A549 (cell line): Measurements from ENCODE around the gene UBAC1. TPM values are rescaled to one million over a fixed set of nuclear protein-coding genes. Genes with fewer than 3 reads are reported as not detected.

Source experiments
- ATAC-seq, 2 experiments: fragments of 200-7000 bp in 1 of 2; fragments of >200 bp in 1 of 2; cut with Nextera tagmentation in 1 of 2; cut with Tn5 transposase in 1 of 2; 3 replicates each; pipeline versions ENCODE4 v1.8.0 to v1.9.1; 2018 to 2020; ENCODE audit warnings: mild to moderate bottlenecking in 1 of 2, moderate library complexity in 1 of 2
- CTCF ChIA-PET: fragments of 300-600 bp; sonication (Branson Sonifier 250); formaldehyde crosslinking; extraction: SDS; loops from one replicate; lab custom pipeline; 2021; ENCODE audit warnings: antibody characterized with exemption, inconsistent platforms; lab: Yijun Ruan, JAX
- POLR2A ChIA-PET: fragments of 350-600 bp; formaldehyde crosslinking; extraction: SDS; loops from one replicate; lab custom pipeline; 2021; ENCODE audit warnings: antibody characterized with exemption, inconsistent platforms; lab: Yijun Ruan, JAX
- DNase-seq, 2 experiments: peaks; one replicate each; pipeline versions ENCODE4 v3.0.0 to v3.0.0-alpha.2; 2011 to 2016; ENCODE audit warnings: low read depth in 1 of 2, low spot score in 1 of 2
- FAIRE-seq: peaks from 2 replicates; lab custom pipeline; 2011; peaks lifted over from hg19 to GRCh38; lab: Jason Lieb, UNC
- H3K27ac ChIP-seq, 2 experiments: fragments of >200 bp; sonication (Bioruptor Twin); formaldehyde crosslinking; 3 replicates each; pipeline ENCODE4 v1.5.1; 2016 to 2017
- H3K4me1 ChIP-seq: fragments of >200 bp; sonication (Bioruptor Twin); formaldehyde crosslinking; 3 replicates; pipeline ENCODE4 v1.6.1; 2016
- H3K4me2 ChIP-seq: fragments of >200 bp; sonication (Bioruptor Twin); formaldehyde crosslinking; 3 replicates; pipeline ENCODE4 v1.6.1; 2016
- H3K4me3 ChIP-seq: fragments of >200 bp; sonication (Bioruptor Twin); formaldehyde crosslinking; 3 replicates; pipeline ENCODE4 v1.5.1; 2016
- H3K9me3 ChIP-seq: fragments of >200 bp; sonication (Bioruptor Twin); formaldehyde crosslinking; 3 replicates; pipeline ENCODE4 v1.6.1; 2016
- CBX2 ChIP-seq: fragments of 200-600 bp; sonication (generic); IDR thresholded peaks from 2 replicates; pipeline ENCODE4 v1.6.1; 2016; ENCODE audit warnings: low read depth, mild to moderate bottlenecking, borderline replicate concordance
- CBX8 ChIP-seq: fragments of 200-600 bp; sonication (generic); IDR thresholded peaks from 2 replicates; pipeline ENCODE4 v1.6.1; 2016
- CHD2 ChIP-seq: fragments of 150-350 bp; IDR thresholded peaks from 2 replicates; pipeline ENCODE4 v1.6.1; 2014; ENCODE audit warnings: low read length; ENCODE audit not compliant: partially characterized antibody
- CHD4 ChIP-seq: fragments of 200-600 bp; sonication (generic); IDR thresholded peaks from 2 replicates; pipeline ENCODE4 v1.6.1; 2016; ENCODE audit warnings: antibody characterized with exemption, mild to moderate bottlenecking, borderline replicate concordance
- CTCF ChIP-seq: fragments of >200 bp; sonication (Bioruptor Twin); formaldehyde crosslinking; IDR thresholded peaks from 3 replicates; pipeline ENCODE4 v1.5.1; 2016
- EHF ChIP-seq: fragments of 250-450 bp; sonication (Bioruptor Pico); IDR thresholded peaks from 2 replicates; pipeline ENCODE4 v1.5.0; 2020; ENCODE audit warnings: mild to moderate bottlenecking
- FOSB ChIP-seq: fragments of 250-450 bp; sonication (Bioruptor Pico); IDR thresholded peaks from 2 replicates; pipeline ENCODE4 v1.5.0; 2020; ENCODE audit warnings: mild to moderate bottlenecking, moderate library complexity
- FOSL2 ChIP-seq, 2 experiments: fragments of 450-650 bp in 1 of 2; fragments of >200 bp in 1 of 2; sonication (Bioruptor Twin) in 1 of 2; formaldehyde crosslinking; IDR thresholded peaks; 2 replicates each; pipeline versions ENCODE4 v1.5.0 to v1.6.1; 2016 to 2020; ENCODE audit warnings: mild to moderate bottlenecking in 1 of 2, moderate library complexity in 1 of 2
- FOXS1 ChIP-seq: fragments of 250-450 bp; sonication (Bioruptor Pico); IDR thresholded peaks from 2 replicates; pipeline ENCODE4 v1.5.0; 2020; ENCODE audit warnings: mild to moderate bottlenecking, moderate library complexity
- HDAC2 ChIP-seq: fragments of 200-600 bp; sonication (generic); IDR thresholded peaks from 2 replicates; pipeline ENCODE4 v1.6.1; 2016
- HEYL ChIP-seq: fragments of 250-450 bp; sonication (Bioruptor Pico); IDR thresholded peaks from 2 replicates; pipeline ENCODE4 v1.8.0; 2021; ENCODE audit warnings: mild to moderate bottlenecking, moderate library complexity
- HMGXB4 ChIP-seq: fragments of 250-450 bp; sonication (Bioruptor Pico); IDR thresholded peaks from 2 replicates; pipeline ENCODE4 v1.5.0; 2021; ENCODE audit warnings: mild to moderate bottlenecking, moderate library complexity, borderline replicate concordance
- HOXB13 ChIP-seq: fragments of 250-450 bp; sonication (Bioruptor Pico); IDR thresholded peaks from 2 replicates; pipeline ENCODE4 v1.5.0; 2020; ENCODE audit warnings: low read depth, mild to moderate bottlenecking, moderate library complexity
- HOXB5 ChIP-seq: fragments of 250-450 bp; sonication (Bioruptor Pico); IDR thresholded peaks from 2 replicates; pipeline ENCODE4 v1.5.0; 2020; ENCODE audit warnings: mild to moderate bottlenecking, moderate library complexity
- JUNB ChIP-seq: fragments of >200 bp; sonication (Bioruptor Twin); formaldehyde crosslinking; IDR thresholded peaks from 2 replicates; pipeline ENCODE4 v1.6.1; 2016
- KDM5A ChIP-seq: fragments of 200-600 bp; sonication (generic); IDR thresholded peaks from 2 replicates; pipeline ENCODE4 v1.6.1; 2016; ENCODE audit warnings: antibody characterized with exemption, mild to moderate bottlenecking
- NFE2L2 ChIP-seq: fragments of 150-350 bp; conservative IDR thresholded peaks from 2 replicates; pipeline ENCODE4 v1.6.1; 2014; ENCODE audit warnings: low read length
- NPAS2 ChIP-seq: fragments of 250-450 bp; sonication (Bioruptor Pico); IDR thresholded peaks from 2 replicates; pipeline ENCODE4 v1.8.0; 2022; ENCODE audit warnings: mild to moderate bottlenecking, moderate library complexity, borderline replicate concordance
- PBX3 ChIP-seq: IDR thresholded peaks from 2 replicates; pipeline ENCODE4 v1.6.1; 2012
- PHF8 ChIP-seq: fragments of 200-600 bp; sonication (generic); IDR thresholded peaks from 2 replicates; pipeline ENCODE4 v1.6.1; 2016; ENCODE audit warnings: low read depth, mild to moderate bottlenecking, antibody characterized with exemption, moderate library complexity, borderline replicate concordance
- RAD21 ChIP-seq, 2 experiments: fragments of >200 bp in 1 of 2; sonication (Bioruptor Twin) in 1 of 2; formaldehyde crosslinking in 1 of 2; IDR thresholded peaks in 1 of 2; conservative IDR thresholded peaks in 1 of 2; 2 replicates in 1 of 2; 3 replicates in 1 of 2; pipeline ENCODE4 v1.6.1; 2012 to 2018; ENCODE audit warnings: inconsistent platforms in 1 of 2
- ZNF302 ChIP-seq: fragments of 250-450 bp; sonication (Bioruptor Pico); IDR thresholded peaks from 2 replicates; pipeline ENCODE4 v1.9.0; 2021; ENCODE audit warnings: inconsistent platforms, mild to moderate bottlenecking, moderate library complexity
- WGBS: methylation state at CpG from one replicate; pipeline ENCODE4 v1.1.6; 2017; ENCODE audit errors: missing lambda C conversion rate; 5-methylcytosine and 5-hydroxymethylcytosine counted together
- polyA plus RNA-seq, 4 experiments: library from polyadenylated mRNA; depleted of rRNA in 3 of 4; stranded (reverse); fragments of >200 nt; fragmentation: RNase III in 1 of 4; extraction: RNeasy Plus Mini Kit Qiagen cat#74134 plus additional on column Dnase treatment in 1 of 4; gene quantifications; 2 replicates in 3 of 4; 3 replicates in 1 of 4; pipeline ENCODE4 v1.2.3, GENCODE V29; 2011 to 2017

The UBAC1 gene
- polyA plus RNA-seq, 2 of the 4 experiments (the other 2 are of a cell fraction): 30.8 to 37.6 TPM

- TF ChIP-seq KDM5A (no peak), RAD21 (conservative IDR thresholded peaks at IDR 0.05 in 1 of 2, IDR thresholded peaks at IDR 0.05 in 1 of 2) (no peak), CBX2 (no peak)
- TF ChIP-seq, all 56 proteins: peak for 0
- FAIRE-seq (no peak), DNase-seq (no peak), ATAC-seq (no peak)
- no peak overlapping the region for H3K27ac ChIP-seq
- no peak overlapping the region for H3K4me3 ChIP-seq
- ChIA-PET CTCF (interaction anchor here (1.5 to 2.0 kb wide), 2 partner anchors 172 to 334 kb away, joined by 4 to 6 read pairs; no protein-coding TSS in a partner anchor), POLR2A (no interaction called here)
- H3K9me3 ChIP-seq: no peaks in the 10 kb centered on the region
- no peak overlapping the region for H3K4me2 ChIP-seq
- H3K4me1 ChIP-seq: no peaks in the 10 kb centered on the region
- WGBS: 94% methylated on average over 12 of the region's 12 CpGs
Observed at GRCh38 chr9:135950135-135950682, 11.0 kb downstream of the UBAC1 start.

- Histone ChIP-seq H3K9me3 (no peaks in the 10 kb centered on the region), H3K4me3 (no peak overlapping the region), H3K4me1 (no peaks in the 10 kb centered on the region), H3K27ac (no peak overlapping the region)
- no peak for ATAC-seq
- DNase-seq: no peak
- no peak for FAIRE-seq
- 94% methylated on average over 25 of the region's 26 CpGs for WGBS
- POLR2A ChIA-PET: no interaction called here
- TF ChIP-seq ZNF302 (CRISPR knock-in tag) (no peak), HDAC2 (no peak), FOSB (no peak), HEYL (CRISPR knock-in tag) (no peak), FOSL2 (IDR thresholded peaks at IDR 0.05) (no peak), FOSL2 (CRISPR knock-in tag; IDR thresholded peaks at IDR 0.05) (no peak), CBX8 (no peak), HOXB5 (CRISPR knock-in tag) (no peak), NFE2L2 (no peak), CHD4 (no peak), HMGXB4 (no peak), CTCF (no peak), PBX3 (no peak), CHD2 (no peak), NPAS2 (CRISPR knock-in tag) (no peak), EHF (CRISPR knock-in tag) (no peak), JUNB (no peak), FOXS1 (CRISPR knock-in tag) (no peak), PHF8 (no peak), HOXB13 (CRISPR knock-in tag) (no peak)
- TF ChIP-seq, all 56 proteins: peak for 0
- no peak overlapping the region for H3K4me2 ChIP-seq
- CTCF ChIA-PET: interaction anchor here (1.5 to 2.0 kb wide), 2 partner anchors 173 to 335 kb away, joined by 4 to 6 read pairs; no protein-coding TSS in a partner anchor
Observed at GRCh38 chr9:135949501-135950134, 11.6 kb downstream of the UBAC1 start.
